ENCODE data around the gene SNX8. TPM values are rescaled to one million over a fixed set of nuclear protein-coding genes. Genes with fewer than 3 reads are reported as not detected.

Gene SNX8
- total and polyA plus RNA-seq, 9 of the 15 experiments (the other 6 are each of a cell fraction or from before 2014, with no cell fraction given) = 2.7 to 51.6 (median 16.9) TPM

DNA sequence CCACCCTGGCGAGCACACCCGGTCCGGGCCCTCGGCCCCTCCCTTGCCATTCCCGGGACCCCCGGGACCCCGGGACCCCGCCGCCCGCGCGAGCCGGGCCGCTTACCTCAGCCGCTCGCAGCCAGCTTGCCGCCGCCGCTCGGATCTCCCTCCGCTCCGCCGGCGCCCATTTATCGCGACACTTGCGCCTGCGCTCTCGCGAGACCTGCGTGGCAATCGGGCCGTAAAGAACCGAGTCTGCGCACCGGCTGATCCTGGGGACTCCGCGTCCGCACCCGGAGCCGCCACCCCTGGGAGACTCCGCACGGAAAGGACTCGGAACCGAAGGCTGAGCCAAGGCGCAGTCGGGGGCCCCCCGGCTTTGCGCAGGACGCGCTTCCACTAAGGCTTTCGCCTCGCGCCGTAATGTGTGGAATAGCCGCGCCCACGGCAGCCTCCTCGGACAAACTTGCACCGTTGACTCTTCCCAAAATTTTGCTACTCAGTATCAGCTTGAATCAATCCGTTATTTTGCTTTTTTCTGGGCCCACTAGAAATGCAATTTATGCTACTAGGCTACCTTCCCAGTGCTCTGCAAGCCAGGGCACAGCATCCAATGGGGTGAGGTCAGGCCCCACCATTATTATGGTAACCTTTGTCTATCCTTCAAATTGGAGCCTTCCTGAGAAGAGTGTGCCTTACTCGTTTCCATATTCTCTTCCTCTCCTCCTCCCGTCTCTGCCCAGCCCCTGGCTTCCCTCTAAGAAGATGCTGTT lies 81.3 kb downstream of the SNX8 start, which contains the start of gene MAD1L1 (continued):
- TF ChIP-seq, protein P1, sequence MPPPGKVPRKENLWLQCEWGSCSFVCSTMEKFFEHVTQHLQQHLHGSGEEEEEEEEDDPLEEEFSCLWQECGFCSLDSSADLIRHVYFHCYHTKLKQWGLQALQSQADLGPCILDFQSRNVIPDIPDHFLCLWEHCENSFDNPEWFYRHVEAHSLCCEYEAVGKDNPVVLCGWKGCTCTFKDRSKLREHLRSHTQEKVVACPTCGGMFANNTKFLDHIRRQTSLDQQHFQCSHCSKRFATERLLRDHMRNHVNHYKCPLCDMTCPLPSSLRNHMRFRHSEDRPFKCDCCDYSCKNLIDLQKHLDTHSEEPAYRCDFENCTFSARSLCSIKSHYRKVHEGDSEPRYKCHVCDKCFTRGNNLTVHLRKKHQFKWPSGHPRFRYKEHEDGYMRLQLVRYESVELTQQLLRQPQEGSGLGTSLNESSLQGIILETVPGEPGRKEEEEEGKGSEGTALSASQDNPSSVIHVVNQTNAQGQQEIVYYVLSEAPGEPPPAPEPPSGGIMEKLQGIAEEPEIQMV (tag; conservative IDR thresholded peaks at IDR 0.05; ENCODE audit: low read depth) = peak; percentile 71
- TF ChIP-seq CAMTA2 (CRISPR knock-in tag; conservative IDR thresholded peaks at IDR 0.05) (no peak), ESRRB (CRISPR knock-in tag; IDR thresholded peaks at IDR 0.05; ENCODE audit: borderline replicate concordance) (no peak), SRSF9 (IDR thresholded peaks at IDR 0.05; ENCODE audit: borderline replicate concordance, low read depth, low read length) (no peak), ZNF384 (IDR thresholded peaks at IDR 0.05; ENCODE audit: low read depth, low read length) (no peak), ZSCAN29 (IDR thresholded peaks at IDR 0.05) (peak; percentile 66; the same call in 1 of the 2 replicates), RBFOX2 (IDR thresholded peaks at IDR 0.05; ENCODE audit: low read depth, low read length) (peak; percentile 90), RNF2 (IDR thresholded peaks at IDR 0.05) (peak; percentile 62; the same call in 1 of the 2 replicates), CCAR2 (IDR thresholded peaks at IDR 0.05; ENCODE audit: low read depth, low read length) (no peak), ZNF75A (CRISPR knock-in tag; IDR thresholded peaks at IDR 0.05) (no peak), ATF6 (CRISPR knock-in tag; IDR thresholded peaks at IDR 0.05) (no peak), MYNN (IDR thresholded peaks at IDR 0.05) (peak; percentile 46; the same call in 1 of the 2 replicates), MYNN (CRISPR knock-in tag; IDR thresholded peaks at IDR 0.05) (no peak), CXXC5 (CRISPR knock-in tag; IDR thresholded peaks at IDR 0.05) (peak; percentile 99), ZBTB26 (CRISPR knock-in tag; IDR thresholded peaks at IDR 0.05) (0 out of 2 replicates have a peak, but pooled peaks have one; percentile 10), POLR2AphosphoS5 (IDR thresholded peaks at IDR 0.05; ENCODE audit: control insufficient read depth, insufficient read depth, low read depth, low read length) (peak; percentile 80), NFIX (CRISPR knock-in tag; IDR thresholded peaks at IDR 0.05; ENCODE audit: low read depth) (no peak)
- TF ChIP-seq, protein P2, sequence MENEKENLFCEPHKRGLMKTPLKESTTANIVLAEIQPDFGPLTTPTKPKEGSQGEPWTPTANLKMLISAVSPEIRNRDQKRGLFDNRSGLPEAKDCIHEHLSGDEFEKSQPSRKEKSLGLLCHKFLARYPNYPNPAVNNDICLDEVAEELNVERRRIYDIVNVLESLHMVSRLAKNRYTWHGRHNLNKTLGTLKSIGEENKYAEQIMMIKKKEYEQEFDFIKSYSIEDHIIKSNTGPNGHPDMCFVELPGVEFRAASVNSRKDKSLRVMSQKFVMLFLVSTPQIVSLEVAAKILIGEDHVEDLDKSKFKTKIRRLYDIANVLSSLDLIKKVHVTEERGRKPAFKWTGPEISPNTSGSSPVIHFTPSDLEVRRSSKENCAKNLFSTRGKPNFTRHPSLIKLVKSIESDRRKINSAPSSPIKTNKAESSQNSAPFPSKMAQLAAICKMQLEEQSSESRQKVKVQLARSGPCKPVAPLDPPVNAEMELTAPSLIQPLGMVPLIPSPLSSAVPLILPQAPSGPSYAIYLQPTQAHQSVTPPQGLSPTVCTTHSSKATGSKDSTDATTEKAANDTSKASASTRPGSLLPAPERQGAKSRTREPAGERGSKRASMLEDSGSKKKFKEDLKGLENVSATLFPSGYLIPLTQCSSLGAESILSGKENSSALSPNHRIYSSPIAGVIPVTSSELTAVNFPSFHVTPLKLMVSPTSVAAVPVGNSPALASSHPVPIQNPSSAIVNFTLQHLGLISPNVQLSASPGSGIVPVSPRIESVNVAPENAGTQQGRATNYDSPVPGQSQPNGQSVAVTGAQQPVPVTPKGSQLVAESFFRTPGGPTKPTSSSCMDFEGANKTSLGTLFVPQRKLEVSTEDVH (IDR thresholded peaks at IDR 0.05; ENCODE audit: low read depth, partially characterized antibody) = peak; percentile 37
- TF ChIP-seq, protein P3, sequence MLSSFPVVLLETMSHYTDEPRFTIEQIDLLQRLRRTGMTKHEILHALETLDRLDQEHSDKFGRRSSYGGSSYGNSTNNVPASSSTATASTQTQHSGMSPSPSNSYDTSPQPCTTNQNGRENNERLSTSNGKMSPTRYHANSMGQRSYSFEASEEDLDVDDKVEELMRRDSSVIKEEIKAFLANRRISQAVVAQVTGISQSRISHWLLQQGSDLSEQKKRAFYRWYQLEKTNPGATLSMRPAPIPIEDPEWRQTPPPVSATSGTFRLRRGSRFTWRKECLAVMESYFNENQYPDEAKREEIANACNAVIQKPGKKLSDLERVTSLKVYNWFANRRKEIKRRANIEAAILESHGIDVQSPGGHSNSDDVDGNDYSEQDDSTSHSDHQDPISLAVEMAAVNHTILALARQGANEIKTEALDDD (IDR thresholded peaks at IDR 0.05) = peak; percentile 54; the same call in 1 of the 2 replicates

Measured in K562 (cell line).